NCI-H1105 treated with DMSO at 0.1 percent for 48 hours (cell line): ENCODE results near the gene TICAM1.
"Not testable (repeated sequence)": the region's sequence is repeated elsewhere in the genome, so short reads cannot be mapped to it uniquely, and the experiment has no call there.

Experiments
- DNase-seq: peaks from one replicate; lab custom pipeline; 2025; lab: John Stamatoyannopoulos, UW

Gene TICAM1

DNA sequence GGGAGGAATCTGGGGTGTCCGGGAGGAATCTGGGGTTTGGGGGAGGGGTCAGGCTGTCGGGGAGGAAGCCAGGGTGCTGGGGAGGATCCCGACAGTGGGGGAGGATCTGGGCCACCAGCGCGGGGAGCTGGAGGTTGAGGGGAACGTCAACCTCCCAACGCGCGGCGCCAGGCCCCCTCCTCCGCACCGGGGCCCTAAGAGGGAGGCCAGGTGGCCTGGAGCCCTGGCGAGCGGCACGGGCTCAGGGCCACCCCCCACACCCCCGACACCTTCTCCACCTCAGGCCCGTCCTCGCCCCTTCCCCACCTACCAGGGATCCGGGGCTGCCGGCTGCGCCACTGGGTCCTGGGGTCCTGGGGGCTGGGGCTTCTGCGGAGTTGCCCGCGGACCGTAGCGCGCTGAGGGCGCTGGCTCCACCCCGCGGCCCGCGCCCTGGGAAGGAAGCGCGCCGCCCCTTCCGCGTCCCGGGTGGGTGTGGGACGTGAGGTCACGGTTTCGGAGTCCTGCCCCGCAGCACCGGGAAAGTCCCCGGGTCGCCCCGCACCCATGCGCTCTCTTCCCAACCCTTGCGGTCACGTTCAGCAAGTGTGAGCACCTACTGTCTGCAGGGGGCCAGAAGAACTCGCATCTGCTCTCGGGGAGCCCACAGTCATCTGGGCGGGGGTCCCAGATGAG lies at the start of gene TICAM1:
Gene TICAM1, minus strand, starts transcription at position 409 of the 675 bp plus-strand sequence. CDS start 13,335 bp downstream, outside the sequence.
- DNase-seq: no peak

DNA sequence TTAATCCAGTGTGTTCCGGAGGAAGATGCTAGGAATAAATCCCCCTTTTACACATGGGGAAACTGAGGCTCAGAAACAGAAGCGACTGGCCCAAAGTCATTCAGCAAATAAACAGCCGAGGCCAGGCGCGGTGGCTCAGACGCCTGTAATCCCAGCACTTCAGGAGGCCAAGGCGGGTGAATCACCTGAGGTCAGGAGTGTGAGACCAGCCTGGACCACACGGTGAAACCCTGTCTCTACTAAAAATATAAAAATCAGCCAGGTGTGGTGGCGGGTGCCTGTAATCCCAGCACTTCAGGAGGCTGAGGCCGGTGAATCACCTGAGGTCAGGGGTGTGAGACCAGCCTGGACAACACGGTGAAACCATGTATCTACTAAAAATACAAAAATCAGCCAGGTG lies 47.5 kb upstream of the TICAM1 start:
- no peak for DNase-seq

DNA sequence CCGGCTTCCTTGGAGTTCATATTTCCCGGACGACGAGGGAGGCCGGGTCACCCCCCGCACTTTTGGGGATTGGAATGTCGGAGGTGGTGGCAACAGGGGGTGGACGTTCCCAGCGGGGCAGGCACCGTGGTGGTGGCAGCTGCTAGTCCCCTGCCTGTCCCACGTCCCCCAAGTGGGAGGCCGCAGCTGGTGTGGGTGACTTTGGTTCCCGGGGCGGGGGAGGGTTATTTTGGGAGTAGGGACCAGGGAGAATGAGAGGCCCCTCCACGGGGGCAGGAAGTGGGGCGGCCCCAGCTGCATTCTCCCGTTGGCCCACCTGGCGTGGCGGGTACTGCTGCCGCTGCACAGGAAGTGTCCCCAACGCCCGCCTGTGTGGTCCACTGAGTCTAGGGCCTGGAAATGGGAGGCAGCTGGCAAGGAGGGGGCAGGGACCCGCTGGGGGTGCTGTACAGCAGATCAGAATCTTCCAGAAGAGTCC lies 47.0 kb upstream of the TICAM1 start:
- DNase-seq: no peak

DNA sequence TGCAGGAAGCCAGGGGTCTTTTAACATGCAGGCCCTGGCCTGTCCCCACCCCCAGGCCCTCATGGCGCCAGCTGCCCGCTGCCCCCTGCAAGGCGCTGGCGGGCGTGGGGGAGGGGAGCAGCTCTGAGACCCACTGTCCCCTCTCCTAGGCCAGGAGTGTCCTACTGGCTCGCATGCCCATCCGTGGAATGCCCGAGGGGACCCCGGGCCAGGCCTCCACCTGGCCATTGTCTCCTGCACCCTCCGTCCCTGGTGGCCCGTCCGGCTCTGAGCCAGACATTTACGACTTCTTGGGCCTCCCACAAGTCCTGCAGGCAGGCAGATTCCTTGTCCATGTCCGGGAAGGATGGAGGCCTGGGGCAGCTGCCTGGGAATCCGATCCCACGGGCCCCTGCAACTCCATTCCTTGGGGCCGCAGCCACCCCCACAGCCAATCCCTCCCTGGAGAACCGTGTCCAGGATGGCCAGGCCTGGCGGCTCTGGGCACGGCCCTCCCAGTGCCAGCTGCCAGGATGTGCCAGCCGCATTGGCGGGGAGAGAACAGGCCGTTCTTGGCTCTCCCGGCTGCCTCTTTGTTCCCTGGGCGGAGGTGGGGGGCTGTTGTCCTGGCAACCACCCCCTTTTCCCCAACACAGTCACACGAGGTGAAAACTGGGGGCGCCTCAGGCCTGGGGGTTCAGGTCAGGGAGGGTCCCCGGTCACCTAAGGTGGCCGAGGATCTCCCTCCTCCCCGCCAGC lies 46.4 kb upstream of the TICAM1 start:
- DNase-seq: no peak

DNA sequence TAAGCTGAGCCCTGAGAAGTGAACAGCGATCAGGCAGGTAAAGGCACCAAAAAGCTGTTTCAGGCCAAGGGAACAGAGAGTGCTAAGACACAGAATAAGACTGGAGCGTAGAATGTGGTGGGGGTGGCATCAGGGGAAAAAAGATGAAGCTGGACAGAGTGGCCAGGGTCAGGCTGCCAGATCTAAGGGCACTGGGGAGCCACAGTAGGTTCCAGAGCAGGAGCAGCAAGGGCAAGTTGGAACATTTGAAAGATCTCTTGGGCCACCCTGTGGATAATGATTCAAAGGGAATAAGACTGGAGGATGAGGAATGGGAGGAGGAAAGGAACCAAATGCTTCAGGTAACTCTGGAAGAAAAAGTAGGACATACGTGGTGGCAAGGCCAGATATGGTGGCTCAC lies 42.4 kb upstream of the TICAM1 start:
- no peak for DNase-seq

DNA sequence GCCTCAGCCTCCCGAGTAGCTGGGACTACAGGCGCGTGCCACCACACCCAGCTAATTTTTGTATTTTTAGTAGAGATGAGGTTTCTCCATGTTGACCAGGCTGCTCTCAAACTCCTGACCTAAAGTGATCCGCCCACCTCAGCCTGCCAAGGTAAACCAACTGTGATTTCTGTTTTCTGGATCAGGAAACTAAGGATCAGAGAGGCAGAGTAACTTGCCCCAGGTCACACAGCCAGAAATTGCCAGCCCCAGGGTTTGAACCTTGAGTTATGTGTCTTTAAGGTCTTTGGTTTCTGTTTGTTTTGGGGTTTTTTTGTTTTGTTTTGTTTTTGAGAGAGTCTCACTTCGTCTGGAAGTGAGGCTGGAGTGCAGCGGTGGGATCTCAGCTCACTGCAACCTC lies 40.2 kb upstream of the TICAM1 start:
- DNase-seq: no peak

DNA sequence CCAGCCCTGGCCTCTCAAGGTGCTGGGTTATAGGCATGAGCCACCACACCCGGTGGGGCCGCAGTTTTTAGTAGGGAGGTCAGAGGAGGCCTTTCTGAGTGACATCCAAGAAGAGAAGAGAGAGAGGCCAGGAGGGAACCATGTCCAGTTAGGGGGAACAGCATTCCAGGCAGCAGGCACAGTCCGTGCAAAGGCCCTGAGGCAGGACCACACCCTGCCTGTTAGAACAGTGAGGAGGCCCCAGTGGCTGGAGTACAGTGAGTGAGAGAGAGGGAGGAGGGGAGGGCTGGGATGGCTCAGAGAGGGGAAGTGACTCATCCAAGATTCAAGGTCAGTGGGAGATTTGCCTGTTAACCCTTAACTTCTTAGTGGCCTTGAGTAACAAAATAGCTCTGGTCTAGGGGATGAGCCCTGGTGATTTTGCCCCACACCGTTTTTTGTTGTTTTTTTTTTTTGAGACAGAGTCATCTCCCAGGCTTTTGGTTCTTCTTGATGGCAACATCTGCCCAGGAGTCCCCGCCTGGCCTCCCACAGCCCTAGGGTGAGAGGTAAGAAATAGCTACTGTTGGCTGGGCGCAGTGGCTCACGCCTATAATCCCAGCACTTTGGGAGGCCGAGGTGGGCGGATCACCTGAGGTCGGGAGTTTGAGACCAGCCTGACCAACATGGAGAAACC lies 38.7 kb upstream of the TICAM1 start:
- DNase-seq: no peak

DNA sequence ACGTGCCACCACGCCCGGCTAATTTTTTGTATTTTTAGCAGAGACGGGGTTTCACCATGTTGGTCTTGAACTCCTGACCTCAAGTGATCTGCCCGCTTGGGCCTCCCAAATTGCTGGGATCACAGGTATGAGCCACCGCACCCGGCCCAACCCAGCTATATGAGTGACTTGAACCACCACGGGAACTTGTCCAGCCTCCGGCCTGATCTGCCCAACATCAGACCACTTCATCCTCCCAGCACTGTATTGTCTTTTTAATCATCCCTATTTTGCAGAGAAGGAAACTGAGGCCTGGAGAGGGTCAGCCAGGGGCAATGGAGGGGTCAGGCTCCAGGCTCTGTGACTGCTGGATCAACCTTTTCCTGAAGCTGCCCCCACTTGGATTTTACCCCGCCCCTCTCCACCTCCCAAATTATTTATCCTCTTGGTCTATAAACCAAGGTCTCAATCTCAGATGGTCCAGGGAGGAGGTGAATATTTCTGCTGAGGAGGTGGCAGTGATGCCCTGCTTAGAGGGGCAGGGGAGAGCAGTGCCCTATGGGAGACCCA lies 36.8 kb upstream of the TICAM1 start:
- no peak for DNase-seq

DNA sequence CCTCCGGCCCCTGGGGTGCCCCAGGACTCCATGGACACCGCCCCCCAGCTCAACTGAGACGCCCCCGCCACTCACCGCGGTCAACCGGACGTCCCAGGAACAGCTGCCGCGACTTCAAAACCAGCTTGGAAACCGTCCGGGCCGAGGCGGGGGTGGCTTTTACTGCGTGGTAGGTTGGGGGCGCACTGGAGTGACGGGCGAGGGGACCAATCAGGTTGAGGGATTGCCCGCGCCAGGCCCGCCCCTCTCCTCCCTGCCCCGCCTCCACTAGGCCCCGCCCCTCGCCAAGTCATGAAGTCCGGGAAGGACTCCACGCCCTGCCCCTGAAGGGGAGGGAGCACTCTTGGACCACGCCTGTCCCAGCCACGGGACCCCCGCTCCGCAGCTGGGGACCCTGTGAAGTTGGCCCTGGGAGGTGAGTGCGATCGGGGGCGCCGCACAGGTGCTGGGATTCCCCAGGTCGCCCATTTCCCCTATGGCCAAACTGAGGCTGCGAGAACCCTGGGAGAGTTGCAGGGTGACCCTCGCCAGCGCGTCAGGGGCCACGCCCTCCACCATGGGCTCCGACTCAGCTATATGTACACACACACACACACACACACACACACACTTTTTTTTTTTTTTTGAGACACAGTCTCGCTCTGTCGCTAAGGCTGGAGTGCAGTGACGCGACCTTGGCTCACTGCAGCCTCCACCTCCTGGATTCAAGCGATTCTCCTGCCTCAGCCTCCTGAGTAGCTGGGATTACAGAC lies 36.2 kb upstream of the TICAM1 start, which contains the start of gene PLIN3:
Gene PLIN3, minus strand, starts transcription at position 134 of the 752 bp plus-strand sequence. CDS start 6,273 bp downstream, outside the sequence.
- DNase-seq: no peak

DNA sequence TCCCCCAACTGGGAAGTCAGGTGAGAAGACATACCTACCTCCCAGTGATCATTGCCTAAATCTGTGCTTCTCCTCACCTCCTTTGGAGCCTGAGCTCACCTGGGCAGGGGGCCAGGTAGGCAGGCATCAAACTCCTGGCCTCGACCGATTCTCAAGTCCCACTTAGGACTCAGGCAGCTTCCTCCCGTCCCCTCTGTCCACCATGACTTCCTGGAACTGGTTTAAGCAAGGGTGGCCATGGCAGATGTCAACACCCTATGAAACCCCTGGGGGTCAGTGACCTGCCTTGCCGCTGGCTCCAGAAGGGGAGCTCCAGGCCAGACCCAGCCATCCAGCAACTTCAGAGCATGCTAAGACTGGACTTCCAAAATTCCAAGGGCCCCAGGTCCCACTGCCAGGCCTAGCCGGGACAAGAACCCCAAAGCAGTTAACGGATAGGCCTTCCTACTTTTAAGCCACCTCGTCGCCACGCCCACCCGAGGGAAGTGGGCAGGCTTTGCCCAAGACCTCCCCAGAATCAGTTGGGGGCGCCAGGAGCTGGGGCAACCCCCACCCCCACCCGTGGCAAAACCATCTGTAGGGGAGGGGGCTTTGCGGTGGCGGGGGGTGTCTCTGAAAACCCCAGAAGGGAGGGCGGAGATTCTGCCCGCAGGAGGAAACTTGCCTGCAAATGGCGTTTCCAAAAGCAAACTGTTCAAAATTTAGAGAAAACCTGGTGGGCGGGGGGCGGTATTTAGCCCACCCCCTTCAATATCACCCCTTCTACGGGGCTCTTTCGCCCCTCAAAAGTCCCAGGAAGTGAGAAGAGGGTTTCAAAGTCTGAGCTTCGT lies 35.3 kb upstream of the TICAM1 start:
- no peak for DNase-seq

DNA sequence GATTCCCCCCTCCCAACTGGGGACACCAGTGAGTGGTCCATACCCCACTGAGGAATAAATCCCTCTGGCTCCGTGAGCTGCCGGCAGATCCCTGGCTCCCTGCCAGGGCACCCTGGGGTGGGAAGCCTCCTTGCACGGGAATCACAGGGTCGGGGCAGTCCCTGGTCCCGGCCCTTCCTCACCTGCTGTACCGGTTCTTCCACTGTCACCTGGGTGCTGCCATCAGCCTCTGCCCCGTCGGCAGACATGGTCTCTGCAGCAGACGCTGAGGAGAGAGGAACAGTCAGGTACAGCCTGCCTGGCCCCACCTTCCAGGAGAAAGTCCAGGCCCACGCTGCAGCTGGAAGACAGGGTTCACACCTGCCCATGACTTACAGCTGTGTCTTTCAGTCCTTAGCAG lies 29.6 kb upstream of the TICAM1 start:
- peak; percentile 63 for DNase-seq

DNA sequence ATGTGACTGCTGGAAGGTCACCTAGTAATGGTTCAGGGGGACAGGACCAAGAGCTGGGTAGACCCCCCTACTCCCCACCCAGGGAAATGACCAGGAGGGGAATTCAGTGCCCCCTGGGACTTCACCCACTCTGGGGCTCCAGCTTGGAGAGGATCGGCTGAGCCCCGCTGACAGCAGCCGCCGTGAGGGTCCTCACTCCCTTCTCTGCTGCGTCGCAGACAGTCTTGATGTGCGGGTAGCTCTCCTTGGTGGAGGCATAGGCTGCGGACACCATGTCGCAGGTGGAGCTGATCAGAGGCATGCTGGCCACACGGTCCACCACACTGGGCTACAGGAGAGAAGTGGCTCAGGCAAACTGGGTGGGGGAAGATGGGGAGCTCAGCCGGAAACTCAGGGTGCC lies 28.2 kb upstream of the TICAM1 start:
- DNase-seq: no peak

DNA sequence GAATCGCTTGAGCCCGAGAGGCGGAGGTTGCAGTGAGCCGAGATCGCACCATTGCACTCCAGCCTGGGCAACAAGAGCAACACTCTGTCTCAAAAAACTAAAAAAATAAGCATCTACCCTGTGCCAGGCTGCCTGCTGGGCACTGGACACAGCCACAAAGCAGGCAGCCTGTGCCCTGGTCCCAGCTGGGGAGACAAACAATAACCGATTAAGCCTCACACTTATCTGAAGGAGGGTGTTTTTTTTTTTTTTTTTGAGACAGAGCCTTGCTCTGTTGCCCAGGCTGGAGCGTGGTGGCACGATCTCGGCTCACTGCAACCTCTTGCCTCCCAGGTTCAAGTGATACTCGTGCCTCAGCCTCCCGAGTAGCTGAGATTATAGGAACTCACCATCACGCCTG lies 25.0 kb upstream of the TICAM1 start:
- not testable (repeated sequence) for DNase-seq

DNA sequence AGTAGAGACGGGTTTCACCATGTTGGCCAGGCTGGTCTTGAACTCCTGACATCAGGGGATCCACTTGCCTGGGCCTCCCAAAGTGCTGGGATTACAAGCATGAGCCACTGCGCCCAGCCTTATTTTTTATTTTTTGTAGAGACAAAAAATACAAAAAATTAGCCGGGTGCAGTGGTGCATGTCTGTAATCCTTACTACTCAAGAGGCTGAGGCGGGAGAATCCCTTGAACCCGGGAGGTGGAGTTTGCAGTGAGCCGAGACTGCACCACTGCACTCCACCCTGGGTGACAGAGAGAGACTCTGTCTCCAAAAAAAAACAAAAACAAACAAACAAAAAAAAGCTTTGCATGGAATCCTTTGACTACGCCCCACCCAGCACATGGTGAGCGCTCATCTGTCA lies 22.0 kb upstream of the TICAM1 start:
- not testable (repeated sequence) for DNase-seq

DNA sequence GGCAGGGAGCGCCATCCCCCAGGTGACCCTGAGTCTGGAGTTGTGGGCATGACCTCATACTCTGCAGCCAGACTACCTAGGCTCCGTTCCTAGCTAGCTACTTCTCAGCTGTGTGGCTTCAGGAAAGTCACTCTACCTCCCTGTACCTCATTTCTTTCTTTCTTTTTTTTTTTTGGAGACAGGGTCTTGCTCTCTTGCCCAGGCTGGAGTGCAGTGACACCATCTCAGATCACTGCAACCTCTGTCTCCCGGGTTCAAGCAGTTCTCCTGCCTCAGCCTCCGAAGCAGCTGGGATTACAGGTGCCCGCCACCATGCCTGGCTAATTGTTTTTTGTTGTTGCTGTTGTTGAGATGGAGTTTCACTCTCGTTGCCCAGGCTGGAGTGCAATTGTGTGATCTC lies 21.0 kb upstream of the TICAM1 start:
- no peak for DNase-seq

DNA sequence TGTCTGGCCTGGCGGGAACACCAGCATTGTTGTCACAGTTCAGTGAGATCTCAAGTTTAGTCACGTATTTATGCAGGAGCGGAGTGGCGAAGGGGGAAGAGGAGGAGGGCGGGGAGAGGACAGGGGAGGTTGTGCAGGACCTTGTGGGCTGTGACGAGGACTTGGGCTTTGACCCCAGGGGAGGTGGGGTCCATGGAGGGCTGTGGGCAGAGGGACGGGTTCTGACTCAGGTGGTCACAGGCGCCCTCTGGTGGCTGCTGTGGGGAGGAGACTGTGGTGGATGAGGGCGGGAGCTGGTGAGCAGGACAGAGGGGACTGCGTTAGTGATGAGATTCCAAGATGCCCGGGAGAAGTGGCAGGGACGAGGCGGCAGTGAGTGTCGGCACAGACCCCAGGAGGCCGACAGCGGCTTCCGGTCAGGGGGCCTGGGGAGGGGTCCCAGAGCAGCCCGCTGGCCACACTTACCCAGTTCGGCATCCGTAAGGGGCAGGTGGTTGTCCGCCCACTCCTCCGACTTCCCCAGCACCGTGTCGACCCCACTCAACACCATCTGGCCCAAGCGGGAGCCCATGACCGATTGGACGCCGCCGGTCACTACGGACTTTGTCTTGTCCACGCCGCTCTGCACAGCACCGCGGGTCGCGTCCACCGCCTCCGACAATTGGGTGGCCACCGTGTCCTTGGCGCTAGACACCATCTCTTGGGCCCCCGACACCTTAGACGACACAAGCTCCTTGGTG lies 20.2 kb upstream of the TICAM1 start:
- DNase-seq: peak; percentile 51

DNA sequence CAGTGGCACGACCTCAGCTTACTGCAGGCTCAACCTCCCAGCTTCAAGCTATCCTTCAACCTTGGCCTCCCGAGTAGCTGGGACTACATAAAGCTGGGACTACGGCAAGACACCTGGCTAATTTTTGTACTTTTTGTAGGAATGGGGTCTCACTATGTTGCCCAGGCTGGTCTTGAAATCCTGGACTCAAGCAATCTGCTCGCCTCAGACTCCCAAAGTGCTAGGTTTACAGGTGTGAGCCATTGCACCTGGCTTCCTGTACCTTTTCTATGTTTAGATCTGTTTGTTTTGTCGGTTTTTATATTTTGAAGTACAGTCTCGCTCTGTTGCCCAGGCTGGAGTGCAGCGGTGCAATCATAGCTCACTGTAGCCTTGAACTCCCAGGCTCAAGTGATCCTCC lies 17.5 kb upstream of the TICAM1 start:
- DNase-seq: no peak

DNA sequence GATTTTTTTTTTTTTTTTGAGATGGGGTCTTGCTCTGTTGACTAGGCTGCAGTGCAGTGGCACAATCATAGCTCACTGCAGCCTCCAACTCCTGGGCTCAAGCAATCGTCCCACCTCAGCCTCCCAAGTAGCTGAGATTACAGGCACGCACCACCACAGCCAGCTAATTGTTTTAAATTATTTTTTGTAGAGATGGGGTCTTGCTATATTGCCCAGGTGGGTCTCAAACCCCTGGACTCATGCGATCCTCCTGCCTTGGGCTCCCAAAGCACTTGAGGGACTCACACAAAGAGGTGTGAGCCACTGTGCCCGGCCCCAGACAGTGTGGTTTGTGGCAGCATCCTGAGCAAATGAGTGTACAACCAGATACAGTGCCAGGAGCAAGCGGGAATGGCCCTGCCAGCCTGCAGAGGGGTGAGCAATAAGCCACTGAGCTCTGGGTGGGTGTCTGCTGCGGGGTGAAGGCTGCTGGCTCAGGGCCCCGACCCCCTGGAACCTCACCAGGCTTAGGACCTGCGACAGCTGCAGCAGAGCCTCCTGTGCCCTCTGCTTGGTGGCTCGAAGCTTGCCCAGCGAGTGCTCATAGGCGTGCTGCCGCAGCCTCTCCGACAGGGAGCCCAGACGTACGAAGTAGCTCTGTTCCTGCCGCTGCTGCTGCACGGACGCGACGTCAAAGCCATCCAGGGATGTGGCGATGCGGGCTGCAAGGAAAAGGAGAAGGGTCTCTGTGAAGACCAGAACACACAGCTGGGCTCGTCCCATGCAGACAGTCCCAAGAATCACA lies 15.9 kb upstream of the TICAM1 start:
- no peak for DNase-seq

DNA sequence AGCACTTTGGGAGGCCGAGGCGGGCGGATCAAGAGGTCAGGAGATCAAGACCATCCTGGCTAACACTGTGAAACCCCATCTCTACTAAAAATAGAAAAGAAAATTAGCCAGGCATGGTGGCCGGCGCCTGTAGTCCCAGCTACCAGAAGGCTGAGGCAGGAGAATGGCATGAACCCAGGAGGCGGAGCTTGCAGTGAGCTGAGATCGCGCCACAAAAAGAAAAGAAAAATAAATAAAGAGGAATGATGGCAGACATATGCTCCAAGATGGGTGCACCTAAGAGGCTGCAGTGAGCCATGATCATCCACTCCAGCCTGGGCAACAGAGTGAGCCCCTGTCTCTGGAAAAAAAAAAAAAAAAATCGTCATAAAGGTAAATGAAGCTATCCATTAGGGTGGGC lies 14.5 kb upstream of the TICAM1 start:
- DNase-seq: not testable (repeated sequence)
